ENCODE results near the gene CPED1.
"Not testable (repeated sequence)": the region's sequence is repeated elsewhere in the genome, so short reads cannot be mapped to it uniquely, and the experiment has no call there.

The CPED1 gene

DNA sequence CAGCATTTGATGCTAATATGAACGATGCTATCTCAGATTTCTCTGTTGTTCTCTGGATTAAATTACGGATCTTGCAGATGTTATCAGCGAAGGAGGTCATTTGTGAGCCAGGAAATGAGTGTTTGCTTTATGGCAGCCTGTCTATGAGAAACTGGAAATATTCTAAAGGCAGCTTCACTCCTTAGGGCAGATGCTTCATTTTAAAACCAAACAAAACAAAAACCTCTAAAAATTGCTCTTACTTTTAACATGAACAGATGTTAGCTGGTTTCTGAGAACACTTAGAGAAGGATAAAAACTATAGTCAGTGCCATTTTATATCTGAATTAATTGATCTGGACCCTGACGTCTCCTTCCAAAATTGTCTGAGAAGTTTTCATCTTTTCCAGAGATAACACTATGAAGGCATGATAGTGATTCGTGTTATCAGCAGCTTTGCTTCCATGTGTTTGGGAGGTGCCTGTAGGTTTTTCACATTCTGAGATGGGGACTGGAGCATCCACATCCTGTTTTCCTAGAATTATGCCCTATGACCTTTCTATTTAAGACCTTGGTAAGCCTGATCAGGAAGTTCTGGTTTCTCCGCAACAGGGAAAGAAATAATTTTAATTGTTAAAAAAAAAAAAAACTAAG, 53.1 kb downstream of the CPED1 start:
- DNase-seq (ENCODE audit: low spot score) = no peak

DNA sequence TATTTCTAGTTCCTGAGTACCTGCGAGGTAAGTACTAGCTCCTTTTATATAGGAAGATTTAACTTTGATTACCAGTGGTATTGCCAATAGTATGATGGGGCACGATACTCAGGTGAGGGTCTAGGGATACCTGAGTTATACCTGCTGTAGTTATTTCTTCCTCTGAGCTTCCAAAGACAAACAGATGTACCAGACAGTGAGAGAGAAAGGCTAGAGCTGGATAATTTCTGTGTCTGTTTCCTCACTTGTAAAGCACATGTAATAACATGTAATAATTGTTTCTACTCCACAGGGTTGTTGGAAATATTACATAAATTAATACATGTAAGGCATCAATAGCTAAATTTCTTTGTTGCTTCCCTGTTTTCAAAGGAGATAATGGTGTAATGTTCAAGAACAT, 53.7 kb downstream of the CPED1 start:
- DNase-seq (ENCODE audit: low spot score) = no peak

DNA sequence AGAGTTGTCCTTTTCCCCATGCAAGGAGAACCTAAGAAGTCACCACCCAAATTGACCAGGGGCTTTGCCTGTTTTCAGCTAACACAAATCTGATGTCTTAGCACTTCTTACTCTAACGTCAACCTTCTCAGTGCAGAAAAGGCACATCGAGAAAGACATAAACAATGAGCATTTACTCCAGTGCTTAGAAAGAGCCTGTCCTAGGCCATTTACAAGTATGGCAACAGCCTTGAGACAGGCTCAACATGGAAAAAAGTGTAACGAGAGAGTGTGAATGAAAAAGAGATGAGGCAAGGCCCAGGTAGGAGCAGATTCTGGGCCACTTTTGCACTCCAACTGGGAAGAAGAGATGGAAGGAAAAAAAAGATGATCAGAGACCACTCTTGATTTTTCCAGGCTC, 54.4 kb downstream of the CPED1 start:
- no peak for DNase-seq (ENCODE audit: low spot score)

DNA sequence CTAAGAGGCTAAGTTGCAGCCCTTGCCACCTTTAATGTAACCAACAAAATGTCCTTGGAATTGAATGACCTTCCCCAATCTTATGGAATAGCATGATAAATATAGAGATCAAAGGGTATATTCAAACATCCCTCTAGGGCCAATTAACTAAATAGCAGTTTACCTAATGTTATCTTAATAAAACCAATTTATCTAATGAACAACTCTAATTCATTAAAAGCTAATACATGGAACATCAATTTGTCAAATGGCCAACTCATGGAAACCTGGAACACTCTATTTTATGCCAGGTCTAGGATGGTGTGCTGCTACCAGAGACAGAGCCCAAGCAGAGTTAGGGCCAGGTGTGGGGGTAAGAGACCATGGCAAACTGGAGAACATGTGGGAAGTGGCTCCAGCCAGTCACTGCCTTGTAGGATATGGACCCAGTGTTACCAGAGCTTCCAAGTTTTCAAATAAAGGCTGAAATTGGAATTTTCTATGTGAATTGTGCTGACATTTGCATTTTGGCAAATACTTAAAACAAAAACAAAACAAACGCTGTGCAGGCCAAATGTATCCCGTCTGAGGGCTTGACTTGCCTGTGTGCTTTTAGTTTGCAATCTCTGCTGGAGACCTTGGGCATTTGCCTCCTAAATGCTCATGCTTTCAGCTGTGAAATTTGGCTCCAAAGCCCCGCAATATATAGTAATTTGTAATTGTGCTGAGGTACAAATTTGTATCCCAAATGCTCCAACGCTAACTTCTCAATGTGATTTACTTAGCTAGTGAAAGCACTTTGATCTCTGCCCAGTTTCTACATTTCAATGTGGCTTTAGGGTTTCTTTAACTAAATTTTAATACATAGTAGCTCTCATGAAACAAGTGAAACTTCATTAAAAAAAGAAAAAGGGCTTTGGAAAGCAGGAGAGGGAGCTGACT, 55.1 kb downstream of the CPED1 start:
- DNase-seq (ENCODE audit: low spot score) = no peak

DNA sequence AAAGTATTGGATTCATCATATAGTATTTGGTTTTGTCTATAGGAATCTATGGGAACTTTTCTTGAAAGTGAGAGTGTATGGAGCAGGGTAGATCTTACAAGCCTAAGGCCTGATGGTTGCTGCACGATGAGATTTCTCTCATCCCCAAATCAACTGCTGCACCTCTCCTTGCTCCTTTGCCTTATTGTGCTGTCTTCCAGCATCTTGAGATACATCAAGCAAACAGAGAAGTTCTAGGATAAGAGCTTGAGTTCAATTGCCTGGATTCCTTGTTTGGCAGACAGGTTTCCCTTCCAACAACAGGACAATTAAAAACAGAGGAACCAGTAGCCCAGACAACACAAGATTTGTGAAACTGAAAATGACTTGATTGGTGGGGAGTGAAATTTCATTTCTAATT, 56.6 kb downstream of the CPED1 start:
- no peak for DNase-seq (ENCODE audit: low spot score)

DNA sequence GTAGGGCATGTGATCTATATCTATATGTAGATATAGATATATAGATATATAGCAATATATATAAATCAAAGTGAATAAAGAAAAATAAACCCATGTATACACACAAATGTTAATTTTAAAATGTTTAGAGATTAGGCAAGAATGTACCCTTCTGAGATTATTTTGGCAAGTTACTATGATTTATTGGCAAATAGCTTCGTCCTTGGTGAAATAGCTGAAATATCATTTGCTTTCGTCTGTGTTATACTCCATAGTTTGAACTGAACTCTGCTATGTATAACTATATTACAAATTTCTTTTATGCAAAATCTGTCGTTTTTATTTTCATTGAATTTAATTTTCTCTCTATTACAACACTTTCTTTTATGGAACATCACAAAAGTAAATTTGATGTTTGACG, 57.5 kb downstream of the CPED1 start:
- DNase-seq (ENCODE audit: low spot score) = no peak

DNA sequence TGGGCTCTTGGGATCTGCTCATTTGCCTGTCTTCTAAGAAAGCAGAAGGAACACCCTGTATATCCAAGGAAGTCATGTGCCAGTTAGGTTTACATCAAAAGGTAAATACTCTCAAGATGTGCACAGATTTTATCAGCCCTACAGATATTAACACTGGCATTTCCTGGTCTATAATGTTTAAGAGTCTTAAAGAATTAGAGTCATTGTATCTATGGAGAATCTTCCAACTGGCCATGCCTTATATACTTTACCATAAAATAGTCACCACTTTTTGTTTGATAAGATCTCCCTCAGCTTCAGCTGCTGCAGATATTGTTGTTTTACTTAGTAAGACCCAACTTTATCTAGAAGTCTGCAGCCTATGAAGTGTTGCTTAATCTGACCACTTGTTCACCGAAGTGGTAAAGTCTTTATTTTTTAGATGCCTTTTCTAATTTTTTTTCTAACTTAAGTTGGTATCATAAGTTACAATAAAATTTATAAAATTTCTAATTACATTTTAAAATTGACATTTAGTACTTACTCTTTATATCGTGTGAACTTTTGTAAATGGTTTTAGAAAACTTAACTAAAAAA, 58.5 kb downstream of the CPED1 start:
- no peak for DNase-seq (ENCODE audit: low spot score)

DNA sequence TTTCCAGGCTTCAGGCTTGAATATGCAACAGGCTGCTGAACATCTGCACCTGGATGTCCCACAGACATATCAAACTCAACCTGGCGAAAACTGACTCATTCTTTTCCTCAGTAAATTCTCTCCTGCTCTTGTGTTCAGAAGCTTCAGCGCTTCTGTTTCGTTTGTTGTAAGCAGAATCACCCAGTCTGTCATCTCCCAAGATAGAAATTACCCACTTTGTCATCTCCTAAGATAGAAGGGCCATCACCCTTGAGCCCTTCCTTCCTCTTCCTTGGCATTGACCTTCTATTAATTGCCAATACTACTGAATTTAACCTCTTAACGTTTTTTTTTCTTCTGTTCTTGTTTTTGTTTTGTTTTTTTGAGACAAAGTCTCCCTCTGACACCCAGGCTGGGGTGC, 59.7 kb downstream of the CPED1 start:
- no peak for DNase-seq (ENCODE audit: low spot score)

DNA sequence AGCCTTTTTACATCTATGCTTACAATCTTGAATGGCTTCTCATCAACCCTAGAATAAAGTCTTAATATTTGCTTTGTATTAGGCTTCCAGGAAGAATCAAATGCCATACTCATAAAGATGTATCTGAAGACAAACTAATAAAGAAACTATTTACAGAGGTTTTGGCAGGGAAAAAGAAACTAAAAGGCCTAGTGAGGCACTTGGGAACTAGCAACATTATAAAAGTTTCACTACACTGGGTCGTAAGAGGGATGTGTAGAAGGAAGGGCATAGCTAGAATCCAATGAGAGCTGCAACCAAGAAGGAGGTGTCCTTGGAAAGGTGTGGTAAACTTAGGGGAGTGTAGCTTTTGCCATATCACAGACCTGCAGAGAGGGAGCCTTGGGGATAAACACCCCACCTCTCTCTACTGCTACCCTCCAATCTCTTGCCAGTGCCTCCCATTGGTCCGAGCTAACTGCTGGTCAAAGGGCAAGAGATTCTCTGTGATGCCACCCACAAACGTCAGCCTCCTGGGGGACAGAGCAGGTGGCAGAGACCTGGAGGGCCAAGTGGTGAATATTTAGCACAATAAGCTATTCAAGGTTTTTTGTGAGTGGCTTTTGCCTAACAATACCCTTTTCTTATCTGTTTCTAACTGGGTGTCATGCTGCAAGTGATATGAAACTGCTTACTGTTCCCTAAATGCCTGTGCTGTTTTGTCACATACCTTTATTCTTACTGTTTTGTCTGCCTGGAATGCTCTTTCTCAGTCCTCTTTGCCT, 60.7 kb downstream of the CPED1 start:
- no peak for DNase-seq (ENCODE audit: low spot score)

DNA sequence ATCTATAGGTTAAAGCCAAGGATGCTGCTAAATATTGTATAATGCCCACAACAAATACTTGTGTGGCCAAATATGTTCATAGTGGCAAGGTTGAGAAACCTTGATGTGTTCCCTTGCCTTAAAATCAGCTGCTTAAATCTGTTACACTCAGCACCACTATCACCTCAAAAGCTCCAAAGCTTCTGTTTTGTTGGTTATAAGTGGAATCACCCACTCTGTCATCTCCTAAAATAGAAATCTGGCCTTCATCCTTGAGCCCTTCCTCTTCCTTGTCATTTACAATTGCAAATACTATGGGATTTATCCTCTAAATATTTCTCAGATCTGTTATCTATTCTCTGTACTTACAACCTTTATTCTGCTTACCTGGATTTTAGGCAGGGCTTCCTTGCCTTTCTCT, 61.4 kb downstream of the CPED1 start:
- no peak for DNase-seq (ENCODE audit: low spot score)

DNA sequence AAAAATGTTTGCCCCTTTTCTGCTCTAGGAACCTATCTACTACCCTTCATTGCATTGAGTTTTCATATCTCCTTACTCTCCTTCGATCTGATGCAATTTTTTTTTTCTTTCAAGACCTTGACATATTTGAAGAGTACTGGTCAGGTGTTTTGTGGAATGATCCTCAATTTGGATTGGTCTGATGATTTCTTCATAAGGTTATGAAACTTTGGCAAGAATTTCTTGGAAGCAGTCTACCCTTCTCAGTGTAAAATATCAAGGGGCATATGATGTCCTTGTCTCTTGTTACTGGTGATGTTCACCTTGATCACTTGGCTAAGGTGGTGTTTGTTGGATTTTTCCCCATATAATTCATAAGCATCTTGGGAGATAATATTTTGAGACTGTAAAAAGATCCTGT, 64.7 kb downstream of the CPED1 start:
- DNase-seq (ENCODE audit: low spot score) = no peak

DNA sequence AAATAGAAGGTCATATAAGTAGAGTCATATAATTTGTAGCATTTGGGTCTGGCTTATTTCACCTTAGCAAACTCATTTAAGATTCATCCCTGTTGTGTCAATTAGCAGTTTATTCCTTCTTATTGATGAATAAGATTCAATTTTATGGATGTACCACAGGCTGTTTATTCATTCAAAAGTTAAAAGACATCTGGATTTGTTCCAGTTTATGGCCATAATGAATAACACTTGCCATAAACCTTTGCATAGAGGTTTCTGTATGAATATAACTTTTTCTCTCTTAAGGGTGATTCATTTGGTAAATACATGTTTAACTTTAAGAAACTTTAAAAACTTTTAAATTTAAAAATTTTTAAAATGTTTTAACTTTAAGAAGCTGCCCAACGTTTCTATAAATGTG, 66.4 kb downstream of the CPED1 start:
- no peak for DNase-seq (ENCODE audit: low spot score)

DNA sequence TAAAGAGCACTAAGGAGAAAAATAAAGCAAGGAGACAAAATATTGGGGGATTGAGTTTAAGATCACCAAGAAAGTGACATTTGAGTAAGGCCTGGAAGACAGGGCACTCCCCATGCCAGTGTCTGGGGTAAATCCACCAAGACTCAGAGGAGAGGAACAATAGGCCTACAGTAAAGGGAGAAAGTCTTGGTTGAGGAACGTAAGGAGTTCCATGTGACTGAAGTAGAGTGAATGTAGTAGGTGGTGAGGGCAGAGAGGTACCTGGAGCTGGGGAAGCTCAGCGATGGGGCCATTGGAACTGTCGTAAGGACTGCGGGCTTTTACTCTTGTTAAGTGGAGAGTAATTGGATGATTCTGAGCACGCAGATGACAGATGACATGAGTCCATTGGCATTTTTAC, 69.4 kb downstream of the CPED1 start:
- no peak for DNase-seq (ENCODE audit: low spot score)

DNA sequence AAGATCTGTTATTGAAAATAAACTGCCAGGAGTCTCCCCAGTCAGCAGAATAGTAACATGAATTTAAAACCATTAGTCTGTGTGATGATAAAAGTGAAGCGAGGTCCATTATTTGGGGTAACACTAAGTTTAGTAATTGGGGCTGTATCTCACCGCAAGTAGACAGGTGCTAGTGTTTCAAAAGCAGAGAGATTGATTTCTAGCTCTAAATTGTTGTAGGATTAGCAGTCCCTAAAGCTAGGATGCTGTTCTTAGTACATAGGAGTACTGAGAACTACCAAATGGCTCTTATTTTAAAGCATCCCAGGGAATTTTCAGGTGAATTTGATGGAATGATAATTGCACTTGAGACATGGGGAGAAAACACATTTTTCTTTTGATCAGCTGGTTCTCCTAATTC, 70.5 kb downstream of the CPED1 start:
- DNase-seq (ENCODE audit: low spot score) = no peak

DNA sequence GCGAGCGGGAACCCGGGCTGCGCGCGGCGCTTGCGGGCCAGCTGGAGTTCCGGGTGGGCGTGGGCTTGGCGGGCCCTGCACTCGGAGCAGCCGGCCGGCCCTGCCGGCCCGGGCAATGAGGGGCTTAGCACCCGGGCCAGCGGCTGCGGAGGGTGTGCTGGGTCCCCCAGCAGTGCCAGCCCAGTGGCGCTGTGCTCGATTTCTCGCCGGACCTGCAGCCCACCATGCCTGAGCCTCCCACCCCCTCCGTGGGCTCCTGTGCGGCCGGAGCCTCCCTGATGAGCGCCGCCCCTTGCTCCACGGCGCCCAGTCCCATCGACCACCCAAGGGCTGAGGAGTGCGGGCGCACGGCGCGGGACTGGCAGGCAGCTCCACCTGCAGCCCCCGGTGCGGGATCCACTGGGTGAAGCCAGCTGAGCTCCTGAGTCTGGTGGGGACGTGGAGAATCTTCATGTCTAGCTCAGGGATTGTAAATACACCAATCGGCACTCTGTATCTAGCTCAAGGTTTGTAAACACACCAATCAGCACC, 71.5 kb downstream of the CPED1 start:
- not testable (repeated sequence) for DNase-seq (ENCODE audit: low spot score)

DNA sequence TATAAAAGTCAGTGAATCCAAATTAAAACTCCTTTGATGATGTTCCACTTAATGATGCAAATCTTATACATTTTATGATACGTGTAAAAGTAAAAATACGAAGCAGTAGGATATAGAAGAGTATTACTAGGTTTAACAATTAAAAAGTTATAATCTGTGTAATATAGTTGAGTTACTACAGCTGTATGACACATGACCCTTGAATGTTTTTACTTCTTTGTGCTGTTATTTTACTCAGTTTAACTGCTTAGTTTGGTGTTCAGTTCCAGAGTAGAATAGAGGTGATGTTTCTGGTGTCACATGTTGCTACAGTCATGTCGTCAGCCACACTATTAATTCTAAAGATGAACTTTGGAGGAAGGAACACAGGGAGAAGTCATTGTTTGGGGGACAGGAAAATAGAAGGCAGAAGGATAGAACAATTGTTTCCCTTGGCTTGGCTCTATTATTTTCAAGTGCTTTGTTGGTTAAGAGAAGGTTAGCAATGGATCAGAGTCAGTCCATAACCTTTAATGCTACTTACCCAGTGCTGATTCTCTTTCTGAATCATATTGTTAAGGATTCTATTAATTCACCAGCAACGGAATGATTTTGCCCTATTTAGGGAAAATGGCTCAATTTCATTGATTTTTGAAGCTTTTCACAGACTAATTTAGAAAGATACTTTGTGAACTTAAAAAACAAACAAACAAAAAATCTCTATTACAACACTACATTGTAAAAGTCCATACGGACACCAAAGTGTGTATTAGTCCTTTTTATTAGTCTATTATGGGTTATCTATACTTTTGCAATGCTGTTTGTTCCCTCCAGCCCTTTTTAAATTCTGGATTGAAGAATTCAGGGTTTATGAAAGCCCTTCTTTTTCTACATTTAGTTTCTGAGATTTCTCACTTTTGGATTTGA, 73.4 kb downstream of the CPED1 start:
- no peak for DNase-seq (ENCODE audit: low spot score)

DNA sequence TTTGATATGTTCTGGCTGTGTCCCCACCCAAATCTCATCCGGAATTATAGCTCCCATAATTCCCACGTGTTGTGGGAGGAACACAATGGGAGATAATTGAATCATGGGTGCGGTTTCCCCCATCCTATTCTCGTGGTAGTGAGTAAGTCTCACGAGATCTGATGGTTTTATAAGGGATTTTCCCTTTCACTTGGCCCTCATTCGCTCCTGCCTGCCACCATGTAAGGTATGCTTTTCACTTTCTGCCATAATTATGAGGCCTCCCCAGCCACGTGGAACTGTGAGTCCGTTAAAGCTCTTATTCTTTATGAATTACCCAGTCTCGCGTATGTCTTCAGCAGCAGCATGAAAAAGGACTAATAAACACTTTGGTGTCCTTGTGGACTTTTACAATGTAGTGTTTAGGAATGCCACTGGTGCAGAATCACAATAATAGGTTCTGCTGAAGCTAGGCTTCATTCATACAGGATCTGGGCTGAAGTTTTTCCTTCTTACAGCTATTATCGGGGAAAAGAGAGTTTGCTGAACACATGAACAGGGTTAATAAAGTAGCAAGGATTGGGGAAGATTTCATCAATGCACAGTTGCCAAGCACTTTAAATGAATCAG, 74.3 kb downstream of the CPED1 start:
- no peak for DNase-seq (ENCODE audit: low spot score)

DNA sequence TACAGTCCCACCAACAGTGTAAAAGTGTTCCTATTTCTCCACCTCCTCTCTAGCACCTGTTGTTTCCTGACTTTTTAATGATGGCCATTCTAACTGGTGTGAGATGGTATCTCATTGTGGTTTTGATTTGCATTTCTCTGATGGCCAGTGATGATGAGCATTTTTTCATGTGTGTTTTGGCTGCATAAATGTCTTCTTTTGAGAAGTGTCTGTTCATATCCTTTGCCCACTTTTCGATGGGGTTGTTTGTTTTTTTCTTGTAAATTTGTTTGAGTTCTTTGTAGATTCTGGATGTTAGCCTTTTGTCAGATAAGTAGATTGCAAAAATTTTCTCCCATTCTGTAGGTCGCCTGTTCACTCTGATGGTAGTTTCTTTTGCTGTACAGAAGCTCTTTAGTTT, 79.2 kb downstream of the CPED1 start:
- DNase-seq (ENCODE audit: low spot score) = not testable (repeated sequence)

DNA sequence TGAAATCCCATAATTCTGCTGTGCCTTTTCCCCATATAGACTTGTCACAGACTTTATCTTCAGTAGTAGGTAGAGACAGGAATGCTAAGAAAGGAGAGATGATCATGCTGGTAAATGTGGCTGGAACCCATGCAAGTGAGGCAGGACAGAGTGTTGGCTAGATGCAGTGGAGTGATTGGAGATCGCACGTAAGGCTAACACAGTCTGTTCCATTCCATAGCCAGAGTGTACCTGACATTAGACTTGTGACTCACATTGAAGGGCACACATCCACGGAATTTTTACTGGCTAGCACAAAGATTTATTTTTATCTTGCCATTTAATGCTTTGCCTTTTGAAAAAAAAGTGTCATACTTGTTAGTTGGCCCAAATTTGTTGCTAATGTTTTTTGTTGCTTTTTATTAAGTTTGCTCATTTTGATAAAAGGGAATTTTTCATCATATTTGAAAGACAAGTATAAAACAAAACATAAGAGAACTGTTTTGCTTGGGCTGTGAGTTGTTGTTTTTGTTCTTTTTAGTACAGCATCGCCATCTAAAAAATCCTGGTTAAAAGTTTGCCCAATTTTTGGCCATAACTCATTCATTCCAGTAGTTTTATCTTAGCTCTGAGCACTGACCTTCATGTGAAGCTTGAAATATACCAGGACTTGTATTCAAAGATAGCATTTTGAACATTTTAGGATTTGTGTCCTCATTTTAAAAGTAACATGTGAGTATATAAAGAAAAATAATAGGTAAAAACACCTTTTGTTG, 81.0 kb downstream of the CPED1 start:
- no peak for DNase-seq (ENCODE audit: low spot score)

DNA sequence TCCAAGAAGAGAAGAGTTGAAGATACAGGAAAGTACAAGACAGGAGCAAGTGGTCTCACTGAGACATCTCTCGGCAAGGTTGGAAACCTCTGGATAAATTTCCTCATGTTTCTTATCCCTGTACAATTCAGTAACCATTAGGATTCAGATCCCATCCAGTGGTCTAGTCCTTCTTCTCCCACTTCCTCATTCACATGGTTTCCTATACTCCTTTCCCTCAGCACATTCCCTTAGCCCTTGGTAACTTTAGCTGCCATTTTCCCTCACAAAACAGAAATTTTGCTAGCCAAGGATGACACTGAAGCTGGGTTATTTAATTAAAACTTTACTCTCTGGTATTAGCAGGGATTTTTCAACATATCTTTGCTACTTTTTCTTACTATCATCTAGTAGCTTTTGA, 82.6 kb downstream of the CPED1 start:
- no peak for DNase-seq (ENCODE audit: low spot score)
